ENCODE results near the gene KIF1A.

DNA sequence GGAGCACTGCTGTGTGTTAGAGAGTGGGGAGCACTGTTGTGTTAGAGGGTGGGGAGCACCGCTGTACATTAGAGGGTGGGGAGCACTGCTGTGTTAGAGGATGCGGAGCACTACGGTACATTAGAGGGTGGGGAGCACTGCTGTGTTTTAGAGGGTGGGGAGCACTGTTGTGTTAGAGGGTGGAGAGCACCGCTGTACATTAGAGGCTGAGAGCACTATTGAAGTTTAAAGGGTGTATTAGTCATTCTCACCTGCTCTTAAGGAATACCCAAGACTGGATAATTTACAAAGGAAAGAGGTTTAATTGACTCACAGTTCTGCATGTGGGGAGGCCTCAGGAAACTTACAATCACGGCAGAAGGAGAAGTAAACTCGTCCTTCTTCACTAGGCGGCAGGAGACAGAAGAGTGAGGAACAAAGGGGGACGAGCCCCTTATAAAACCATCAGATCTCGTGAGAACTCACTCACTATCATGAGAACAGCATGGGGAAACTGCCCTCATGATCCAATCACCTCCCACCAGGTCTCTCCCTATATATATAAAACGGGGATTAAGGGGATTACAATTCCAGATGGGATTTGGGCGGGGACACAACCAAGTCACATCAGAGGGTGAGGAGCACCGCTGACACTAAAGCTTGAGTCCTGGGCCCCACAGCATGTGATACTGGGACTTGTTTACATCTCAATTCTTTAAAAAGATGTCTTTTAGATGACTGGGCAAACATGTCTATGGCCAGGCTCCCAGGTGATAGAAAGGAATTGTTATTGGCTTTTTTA, 29.1 kb upstream of the KIF1A start:
- TF ChIP-seq, protein P1, sequence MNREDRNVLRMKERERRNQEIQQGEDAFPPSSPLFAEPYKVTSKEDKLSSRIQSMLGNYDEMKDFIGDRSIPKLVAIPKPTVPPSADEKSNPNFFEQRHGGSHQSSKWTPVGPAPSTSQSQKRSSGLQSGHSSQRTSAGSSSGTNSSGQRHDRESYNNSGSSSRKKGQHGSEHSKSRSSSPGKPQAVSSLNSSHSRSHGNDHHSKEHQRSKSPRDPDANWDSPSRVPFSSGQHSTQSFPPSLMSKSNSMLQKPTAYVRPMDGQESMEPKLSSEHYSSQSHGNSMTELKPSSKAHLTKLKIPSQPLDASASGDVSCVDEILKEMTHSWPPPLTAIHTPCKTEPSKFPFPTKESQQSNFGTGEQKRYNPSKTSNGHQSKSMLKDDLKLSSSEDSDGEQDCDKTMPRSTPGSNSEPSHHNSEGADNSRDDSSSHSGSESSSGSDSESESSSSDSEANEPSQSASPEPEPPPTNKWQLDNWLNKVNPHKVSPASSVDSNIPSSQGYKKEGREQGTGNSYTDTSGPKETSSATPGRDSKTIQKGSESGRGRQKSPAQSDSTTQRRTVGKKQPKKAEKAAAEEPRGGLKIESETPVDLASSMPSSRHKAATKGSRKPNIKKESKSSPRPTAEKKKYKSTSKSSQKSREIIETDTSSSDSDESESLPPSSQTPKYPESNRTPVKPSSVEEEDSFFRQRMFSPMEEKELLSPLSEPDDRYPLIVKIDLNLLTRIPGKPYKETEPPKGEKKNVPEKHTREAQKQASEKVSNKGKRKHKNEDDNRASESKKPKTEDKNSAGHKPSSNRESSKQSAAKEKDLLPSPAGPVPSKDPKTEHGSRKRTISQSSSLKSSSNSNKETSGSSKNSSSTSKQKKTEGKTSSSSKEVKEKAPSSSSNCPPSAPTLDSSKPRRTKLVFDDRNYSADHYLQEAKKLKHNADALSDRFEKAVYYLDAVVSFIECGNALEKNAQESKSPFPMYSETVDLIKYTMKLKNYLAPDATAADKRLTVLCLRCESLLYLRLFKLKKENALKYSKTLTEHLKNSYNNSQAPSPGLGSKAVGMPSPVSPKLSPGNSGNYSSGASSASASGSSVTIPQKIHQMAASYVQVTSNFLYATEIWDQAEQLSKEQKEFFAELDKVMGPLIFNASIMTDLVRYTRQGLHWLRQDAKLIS (CRISPR knock-in tag; IDR thresholded peaks at IDR 0.05; ENCODE audit: borderline replicate concordance): no peak
- TF ChIP-seq CTCF (IDR thresholded peaks at IDR 0.05) (no peak), USF2 (CRISPR knock-in tag; IDR thresholded peaks at IDR 0.05) (no peak), TEAD4 (CRISPR knock-in tag; IDR thresholded peaks at IDR 0.05) (no peak), MYBL2 (CRISPR knock-in tag; IDR thresholded peaks at IDR 0.05) (no peak), CBFB (CRISPR knock-in tag; IDR thresholded peaks at IDR 0.05; ENCODE audit: low read depth) (no peak), SP1 (CRISPR knock-in tag; conservative IDR thresholded peaks at IDR 0.05) (no peak), PREB (CRISPR knock-in tag; IDR thresholded peaks at IDR 0.05; ENCODE audit: borderline replicate concordance) (no peak), NFYB (CRISPR knock-in tag; conservative IDR thresholded peaks at IDR 0.05; ENCODE audit: low read depth) (no peak), ZNF532 (CRISPR knock-in tag; IDR thresholded peaks at IDR 0.05; ENCODE audit: borderline replicate concordance) (no peak)
- TF ChIP-seq, protein P2, sequence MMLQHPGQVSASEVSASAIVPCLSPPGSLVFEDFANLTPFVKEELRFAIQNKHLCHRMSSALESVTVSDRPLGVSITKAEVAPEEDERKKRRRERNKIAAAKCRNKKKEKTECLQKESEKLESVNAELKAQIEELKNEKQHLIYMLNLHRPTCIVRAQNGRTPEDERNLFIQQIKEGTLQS (CRISPR knock-in tag; conservative IDR thresholded peaks at IDR 0.05): no peak
